EL (cell line): ENCODE data around the gene TUNAR.
A peak's percentile ranks its signal among the peaks of the same experiment; 100 is the strongest.

Experiments
- DNase-seq: peaks from one replicate; pipeline ENCODE4 v3.0.0-alpha.2; 2016

TUNAR gene

DNA sequence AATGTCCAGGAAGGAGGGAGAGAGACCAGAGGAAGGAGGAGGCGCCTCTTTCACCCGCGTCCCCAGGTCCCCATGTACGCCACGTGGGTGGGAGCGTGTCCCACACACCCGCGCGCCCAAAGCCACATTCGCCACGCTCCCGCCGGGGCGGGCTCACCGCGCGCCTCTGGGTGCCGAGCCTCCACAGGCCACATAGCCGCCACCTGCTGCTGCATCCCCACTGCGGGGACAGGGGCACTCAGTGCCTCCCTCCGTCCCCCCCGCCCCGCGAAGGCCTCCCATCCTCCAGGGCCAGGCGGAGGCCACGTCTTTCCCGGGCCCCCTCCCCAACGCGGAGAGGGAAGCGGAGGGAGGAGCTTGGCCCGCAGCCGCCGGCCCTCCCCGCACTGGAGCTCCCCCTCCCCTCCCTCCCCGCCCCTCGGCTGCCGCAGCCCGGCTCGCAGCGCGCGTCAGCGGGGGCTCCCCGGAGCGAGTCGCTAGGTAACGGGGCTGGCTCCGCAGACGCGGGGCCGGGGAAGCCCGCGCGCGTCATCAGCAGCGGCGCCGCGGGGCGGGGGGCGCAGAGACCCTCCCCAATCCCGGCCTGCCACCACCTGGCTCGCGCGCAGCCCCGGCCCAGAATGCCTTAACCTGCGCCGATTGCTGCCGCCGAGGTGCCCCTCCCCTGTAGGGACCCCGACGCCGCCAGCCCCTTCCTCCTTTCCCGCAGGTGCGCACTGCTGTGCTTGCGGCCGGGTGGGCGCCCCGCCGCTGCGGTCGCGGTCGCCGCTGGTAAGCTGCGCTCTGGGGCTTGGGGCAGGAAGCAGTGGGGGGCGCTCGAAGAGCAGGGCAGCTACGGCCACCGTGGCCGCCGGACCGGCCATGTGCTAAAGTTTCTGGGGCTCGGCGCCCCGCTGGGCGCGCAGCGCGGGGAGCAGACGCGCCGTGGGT, 536 bp upstream of the TUNAR start:
- no peak for DNase-seq

DNA sequence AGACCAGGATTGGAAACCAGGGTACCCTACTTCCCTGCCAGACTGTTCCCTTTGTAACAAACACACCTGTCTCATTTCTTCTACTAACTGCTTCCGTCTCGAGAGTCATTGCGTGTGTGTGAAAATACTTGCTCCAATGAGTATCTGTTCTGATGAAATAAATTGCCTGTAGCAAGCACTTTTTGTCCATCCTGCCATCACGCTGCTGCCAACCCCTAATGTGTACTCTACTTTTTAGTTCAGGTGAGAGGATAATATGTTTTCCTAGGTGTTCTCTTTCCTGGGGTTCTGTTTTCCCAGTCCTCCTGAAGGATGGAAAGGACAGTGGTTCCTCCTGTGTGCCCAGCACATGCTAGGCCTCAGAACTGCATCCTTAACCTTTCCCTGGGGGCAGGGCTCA, 1.0 kb downstream of the TUNAR start:
- DNase-seq, result no peak

DNA sequence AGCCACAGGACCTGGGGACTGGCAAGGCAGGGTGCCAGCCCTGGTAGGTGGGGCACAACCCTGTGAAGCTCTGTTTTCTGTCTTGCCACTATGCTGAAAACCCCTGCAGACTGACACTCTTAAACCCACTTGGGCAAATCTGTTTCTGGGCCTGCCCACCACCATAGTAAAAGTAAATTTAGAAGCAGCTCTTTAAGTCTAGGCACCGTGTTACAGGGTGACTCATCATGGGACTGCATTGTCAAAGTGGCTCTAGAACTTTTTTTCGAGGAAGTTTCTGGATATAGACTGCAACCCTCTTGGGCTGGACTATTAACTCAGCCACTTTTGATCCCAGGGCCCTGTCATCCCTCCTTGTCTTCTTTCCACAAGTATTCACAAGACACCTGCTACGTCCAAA, 7.7 kb downstream of the TUNAR start:
- no peak for DNase-seq

DNA sequence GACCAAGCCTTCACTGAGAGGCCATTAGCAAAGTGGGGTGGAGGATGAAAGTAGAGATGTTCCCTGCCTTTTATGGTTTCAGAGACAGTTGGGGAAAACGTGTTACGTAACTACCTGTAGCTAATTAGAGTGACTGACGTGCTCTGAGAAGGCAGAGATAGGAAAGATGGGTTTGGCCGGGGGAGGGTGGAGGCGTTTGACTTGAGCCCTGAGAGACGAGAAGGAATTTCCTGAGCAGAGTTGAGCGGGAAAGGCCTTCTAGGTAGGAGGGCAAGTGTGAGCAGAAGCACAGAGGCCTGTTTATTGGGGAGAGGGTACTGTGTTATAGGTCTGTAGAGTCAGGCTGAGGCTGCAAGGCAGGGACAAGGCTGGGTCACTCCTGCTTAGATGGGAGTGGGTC, 8.6 kb downstream of the TUNAR start:
- no peak for DNase-seq

DNA sequence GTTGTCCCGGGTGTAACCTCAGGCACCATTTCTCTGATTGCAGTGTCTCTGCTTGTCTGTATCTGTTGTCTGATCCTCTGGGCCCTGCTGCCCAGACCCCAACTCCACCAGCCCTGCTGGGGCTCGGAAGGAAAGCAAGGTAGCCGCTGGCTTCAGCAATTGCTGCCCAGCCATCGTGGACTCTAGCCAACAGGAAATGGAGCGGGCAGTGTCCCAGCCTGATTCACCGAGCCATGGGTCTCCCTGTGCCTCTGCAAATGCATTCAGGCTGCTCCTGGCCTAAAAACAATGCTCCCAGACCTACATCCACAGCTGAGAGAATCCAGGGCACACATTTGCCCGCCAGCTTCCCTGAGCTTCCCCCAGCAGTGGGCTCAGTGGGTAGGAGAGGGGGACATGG, 9.2 kb downstream of the TUNAR start:
- peak; percentile 18 for DNase-seq

DNA sequence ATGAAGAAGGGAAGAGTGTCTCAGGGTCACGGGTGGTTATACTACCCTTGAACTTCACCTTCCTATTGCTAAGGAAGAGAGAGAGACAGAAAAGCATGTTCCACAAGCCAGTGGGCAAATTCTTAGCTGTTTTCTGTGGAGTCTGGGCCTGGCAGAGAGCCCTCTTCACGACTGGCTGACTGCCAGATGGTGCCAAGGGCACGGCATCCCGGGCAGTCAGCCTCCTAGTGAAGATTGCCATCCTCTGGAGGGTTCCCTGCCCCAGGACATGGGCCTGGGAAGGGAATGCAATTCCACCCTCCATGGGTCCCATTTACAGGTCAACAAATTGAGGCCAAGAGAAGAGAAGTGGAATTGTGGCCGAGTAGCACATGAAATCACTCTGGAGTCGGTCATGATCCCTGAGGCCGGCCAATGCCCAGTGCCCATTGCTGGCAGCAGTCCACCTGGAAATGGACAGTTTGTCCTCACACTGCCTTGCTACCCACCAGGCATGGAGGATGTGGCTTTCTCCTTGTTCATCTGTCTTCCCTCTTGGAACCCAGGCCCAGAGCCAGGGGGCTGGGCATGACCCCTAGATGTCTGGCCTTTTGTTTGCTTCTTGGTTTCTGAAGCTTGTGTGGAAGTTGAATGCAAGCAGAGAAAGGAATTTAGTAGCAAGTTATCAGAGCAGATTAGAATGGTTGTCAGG, 9.9 kb downstream of the TUNAR start:
- no peak for DNase-seq

DNA sequence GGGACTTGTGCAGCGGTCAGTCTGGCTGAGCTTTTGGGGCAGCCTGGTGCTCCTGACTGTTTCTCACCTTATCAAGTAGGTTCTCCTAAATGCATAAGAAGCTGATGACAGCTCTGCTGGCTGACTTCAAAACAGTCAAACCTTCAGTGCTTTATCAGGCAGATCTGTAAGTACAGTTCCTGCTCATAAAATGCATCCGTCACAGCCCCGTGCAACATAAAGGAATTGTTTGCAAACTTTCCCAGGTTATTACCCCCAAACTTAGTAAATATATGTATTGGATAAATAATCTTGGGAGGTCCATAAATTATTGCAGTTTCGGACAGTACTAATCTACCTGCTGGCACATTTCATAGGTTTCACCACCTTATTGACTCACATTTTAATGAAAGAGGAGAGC, 10.7 kb downstream of the TUNAR start:
- no peak for DNase-seq

DNA sequence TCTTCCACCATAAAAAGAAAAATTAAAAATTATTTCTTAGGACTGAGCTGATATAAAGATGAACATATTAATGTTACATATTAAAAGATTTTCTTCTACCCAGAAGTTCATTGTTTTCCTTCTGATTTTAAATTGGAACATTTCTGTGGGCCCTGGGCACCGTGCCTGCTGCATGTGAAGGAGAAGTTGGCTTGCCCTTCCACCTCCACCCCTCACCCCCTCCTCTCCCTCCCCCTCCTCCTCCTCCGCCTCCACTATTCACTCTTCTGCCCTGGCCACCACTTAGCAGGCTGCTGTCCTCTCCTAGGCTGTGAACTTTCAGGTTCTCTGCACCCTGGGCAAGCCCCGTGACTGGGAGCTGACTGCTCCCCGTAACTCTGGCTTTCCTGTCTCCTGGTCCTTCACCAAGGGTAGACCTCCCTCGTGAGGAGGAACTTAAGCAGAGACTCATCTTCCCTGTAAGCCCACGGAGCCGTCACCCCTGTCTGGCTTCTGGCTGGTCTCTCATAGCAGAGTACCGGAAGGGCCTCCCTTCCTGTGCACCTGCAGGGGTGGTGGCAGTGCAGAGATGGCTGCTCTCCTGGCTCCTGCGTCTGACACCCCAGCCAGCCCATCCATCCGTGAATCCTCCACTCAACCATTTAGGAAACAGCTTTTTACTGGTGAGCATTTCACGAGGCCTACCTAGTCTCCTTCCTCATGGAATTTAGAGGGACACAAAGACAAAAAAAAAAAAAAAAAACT, 12.8 kb downstream of the TUNAR start:
- DNase-seq, result no peak

DNA sequence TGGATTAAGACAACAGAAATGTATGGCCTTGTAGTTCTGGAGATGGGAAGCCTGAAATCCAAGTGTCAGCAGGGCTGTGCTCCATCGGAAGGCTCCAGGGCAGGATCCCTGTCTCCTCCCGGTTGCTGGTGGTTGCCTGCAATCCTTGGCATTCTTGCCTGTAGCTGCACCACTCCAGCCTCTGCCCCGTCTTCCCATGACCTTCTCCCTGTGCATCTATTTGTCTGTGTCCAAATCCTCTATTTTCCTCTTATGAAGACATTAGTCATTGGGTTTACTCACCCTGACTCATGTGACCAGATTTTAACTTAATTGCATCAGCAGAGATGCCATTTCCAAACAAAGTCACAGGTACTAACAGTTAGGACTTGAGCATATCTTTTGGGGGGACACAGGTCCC, 15.1 kb downstream of the TUNAR start:
- DNase-seq, result peak; percentile 91

DNA sequence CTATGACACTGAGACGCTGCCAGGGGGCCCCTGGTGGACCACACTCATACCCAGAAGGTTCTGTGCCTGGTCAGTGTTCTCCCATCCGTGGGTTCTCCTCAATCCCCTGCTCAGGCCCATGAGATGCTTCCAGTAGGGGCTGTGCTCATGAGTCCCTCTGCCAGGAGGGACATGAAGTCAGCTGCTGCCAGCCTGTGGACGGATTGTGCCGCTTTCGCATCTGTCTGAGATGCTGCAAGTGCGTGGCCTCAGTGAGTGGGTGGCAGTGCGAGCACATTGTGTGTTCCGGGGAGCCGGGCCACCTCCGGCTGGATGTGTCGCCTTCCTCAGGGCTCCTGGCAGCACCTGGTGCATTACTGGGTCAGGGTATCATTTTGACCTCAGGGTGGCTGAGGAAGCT, 15.5 kb downstream of the TUNAR start:
- no peak for DNase-seq

DNA sequence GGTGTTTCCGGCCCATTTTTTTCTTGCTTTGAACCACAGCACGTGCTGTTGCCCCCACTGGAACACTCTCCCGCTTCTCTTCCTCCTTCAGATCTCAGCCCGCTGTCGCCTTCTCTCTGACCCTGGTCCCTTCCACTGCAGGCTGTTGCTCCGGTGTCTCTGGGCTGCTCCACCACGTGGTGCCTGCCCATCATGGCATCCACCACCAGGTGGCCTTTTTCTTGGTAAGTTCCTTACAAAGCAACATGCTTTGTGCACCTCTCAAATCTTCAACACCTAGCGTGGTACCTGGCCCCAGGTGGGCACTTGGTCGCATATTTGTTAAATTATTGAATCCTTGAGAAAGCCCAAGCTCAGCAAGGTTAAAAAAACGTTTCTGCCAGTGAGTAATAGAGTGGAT, 19.1 kb downstream of the TUNAR start:
- peak; percentile 11 for DNase-seq

DNA sequence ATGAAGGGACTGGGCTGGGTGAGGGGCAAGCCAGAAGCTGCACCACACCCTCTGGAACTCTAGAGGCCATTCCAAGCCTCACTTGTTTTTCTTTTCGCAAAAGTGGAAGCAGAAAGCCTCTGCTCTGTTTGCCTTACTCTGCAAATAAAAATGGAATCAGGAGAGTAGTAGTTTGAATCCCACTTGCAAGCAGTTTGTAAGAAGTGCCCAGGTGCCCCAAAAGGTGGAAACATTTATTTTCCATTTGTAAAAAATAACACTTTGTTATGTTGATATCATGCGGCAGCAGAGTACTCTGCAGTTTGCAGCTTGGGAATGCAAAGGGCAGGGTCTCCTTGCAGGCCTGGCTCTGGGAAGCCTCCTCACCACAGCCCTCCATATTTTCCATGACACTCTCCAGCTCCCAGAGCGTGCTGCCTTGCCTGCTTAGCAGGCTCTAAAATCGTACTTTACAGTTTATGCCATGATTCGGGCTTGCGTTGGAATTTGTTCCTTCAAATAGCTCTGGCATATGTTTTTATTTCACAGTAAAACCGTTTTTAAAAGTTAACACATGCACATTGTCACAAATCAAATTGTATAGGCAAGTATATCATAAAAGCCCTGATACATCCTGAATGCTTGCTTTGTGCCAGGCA, 20.0 kb downstream of the TUNAR start:
- no peak for DNase-seq

DNA sequence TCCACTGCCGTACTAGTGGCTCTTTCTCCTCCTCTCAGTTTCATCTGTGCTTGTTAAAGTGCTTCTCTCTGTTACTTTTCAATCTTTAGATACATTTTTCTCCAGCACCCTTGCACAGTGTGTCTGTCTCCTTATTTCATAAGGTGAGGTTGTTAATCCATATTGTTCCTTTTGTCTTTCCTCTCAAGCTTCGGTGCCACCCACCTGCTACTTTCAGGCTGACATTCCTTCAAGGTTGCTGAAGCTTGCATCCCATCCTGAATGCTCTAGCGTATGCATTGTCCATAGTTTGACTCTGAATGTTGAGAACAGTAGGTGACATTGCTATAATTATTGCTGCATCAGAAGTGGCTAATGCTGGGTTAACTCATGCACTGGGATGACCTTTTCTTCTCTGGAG, 20.6 kb downstream of the TUNAR start:
- no peak for DNase-seq

DNA sequence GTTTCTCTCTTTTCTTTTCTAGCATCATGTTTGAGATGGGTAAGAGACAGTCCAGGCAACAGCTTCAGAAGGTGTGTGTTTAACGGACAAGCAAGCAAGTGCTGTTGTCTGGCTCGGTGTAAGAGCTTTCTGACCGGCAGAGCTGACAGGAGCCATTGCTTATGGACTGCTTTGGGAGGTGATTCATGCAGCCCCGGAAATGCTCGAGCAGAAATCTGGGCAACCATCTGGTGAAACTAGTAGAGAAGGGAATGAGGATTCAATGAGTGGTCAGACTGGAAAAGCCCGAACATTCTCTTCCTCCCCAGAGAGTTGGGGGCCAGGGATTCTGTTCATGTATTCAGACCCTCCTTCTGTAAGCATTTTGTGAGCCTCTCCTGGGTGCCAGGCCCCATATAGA, 24.4 kb downstream of the TUNAR start:
- peak; percentile 72 for DNase-seq

DNA sequence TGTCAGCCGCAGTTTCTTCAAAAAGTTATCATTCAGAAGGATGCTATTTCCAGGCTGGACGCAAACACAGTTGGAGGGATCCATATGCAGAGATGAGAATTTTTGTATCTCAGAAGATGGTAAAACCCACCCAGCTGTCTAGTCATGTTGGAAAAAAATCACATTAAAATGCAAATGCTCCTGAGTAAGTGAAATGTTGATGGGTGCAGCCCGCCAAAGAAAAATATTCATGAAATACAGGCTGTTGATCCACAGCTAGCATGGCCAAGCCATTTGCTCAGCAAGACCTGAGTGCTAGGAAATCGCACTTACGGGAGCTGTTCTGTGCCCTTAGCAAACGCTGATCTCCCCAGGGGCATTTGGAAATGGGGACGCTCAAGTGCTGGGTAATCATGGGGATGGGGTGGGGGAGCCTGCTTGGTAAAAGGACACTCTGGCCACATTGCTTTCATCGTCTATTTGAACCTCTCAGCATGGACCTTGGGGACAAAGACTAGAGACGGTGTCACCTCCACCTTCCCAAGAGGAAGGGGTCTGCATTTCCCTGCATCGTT, 25.7 kb downstream of the TUNAR start:
- no peak for DNase-seq

DNA sequence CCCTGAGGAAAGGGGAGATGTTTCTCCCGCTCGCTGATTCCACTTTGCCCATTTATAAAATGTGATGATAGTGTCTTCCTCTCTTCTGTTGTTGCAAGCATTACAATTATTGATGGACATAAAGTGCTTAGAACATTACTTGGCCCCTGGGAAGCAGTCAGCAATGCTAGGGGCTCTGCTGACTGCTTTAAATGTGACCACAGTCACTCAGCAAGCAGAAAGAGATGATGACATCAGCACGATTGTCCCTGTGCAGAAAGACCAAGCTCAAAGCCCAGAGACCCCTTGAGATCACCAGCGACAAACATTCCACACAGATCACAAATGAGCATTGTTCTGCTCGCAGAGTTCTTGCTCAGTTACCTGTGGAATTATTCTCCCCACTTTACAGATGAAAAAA, 26.5 kb downstream of the TUNAR start:
- DNase-seq, result no peak

DNA sequence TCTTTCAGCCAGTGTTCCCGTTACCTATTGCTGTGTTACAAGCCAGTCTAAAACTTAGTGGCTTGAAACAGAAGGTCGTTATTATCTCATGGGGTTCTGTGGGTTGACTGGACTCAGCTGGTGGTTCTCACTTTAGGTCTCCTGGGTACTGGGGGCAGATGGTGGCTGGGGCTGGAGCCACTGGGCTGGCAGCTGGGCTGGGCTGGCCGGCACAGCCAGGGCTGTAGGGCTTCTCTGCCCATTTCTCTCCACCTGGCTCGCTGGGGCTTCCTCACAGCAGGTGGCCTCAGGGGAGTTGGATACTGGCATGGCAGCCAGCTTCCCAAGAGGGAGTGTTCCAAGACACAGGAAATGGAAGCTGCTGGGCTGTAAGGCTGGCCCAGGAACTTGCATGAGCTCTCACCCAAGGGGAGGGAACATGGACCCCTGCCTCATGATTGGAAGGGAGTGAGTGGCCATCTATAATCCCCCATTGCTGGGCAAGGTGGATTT, 27.0 kb downstream of the TUNAR start:
- no peak for DNase-seq

DNA sequence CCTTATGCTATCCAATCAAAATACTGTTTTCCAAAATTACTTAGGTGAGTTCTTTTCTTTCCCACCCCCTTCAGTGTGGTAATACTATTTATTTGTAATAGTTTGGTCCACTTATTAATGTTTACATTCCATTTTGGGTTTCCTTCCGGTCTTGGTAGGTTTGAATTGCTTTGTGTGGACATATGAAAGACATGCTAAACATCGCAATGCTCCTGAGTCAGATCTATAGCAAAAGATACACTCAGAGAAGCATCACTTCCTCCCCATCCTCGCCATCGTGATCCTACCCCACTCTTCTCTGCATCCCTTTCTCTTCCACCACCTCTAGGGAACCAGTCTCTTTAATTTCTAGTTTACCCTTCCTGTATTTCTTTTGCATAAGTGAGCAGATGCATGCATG, 30.0 kb downstream of the TUNAR start:
- DNase-seq, result peak; percentile 14

DNA sequence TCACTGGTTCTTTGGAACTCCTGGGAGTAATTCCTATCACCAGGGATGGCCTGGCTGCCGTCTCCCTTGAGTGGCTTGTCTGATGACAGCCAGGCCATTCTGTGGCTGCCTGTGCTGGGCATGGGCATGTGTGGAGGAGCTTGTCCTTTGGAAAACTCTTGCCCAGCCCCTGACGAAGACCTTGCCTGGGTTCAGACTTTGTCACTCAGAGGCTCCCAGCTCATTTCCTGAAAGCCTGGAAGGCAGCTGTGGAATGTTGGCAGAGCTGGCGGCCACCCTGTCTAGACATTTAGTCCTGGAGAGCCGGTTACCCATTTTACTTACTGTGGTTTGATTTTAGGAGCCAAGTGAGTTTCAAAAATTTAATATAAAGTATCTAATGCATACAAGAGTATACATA, 34.0 kb downstream of the TUNAR start:
- DNase-seq, result no peak

DNA sequence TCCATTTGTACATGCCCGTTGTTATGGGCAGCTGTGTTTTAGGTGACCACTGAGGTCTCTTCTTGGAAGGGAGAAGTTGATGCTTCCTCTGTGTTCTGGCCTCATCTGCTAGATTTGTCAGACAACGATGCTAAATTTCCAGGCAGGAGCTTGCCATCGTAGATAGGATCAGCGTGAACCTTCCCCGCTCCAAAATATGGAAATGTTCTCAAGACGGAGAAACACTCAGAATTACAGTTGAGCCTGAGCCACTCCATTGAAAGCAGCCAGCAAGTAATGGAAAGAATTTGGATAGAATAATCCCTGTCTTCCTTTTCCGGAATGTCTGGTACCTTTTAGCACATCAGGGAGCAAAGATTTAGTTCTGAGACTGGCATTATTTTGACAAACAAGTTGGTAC, 34.8 kb downstream of the TUNAR start:
- no peak for DNase-seq

DNA sequence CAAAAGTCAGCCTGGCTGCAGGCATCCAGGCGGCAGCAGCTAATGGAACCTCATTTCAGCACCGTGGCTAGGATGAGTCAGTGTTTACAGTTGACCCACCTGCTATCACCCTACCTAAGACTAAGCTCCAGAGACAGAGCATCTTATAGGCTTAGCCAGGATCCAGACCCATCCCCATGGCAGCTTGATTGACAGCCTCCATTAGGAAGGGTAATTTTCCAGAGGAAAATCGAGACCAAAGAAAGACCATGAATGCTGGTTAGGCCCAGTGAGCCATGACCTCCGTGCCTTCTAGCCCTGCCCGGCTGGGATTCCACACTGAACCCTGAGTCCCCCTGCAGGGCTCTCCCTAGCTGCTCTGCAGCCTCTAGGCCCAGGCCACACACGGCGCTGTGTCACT, 38.7 kb downstream of the TUNAR start:
- no peak for DNase-seq

DNA sequence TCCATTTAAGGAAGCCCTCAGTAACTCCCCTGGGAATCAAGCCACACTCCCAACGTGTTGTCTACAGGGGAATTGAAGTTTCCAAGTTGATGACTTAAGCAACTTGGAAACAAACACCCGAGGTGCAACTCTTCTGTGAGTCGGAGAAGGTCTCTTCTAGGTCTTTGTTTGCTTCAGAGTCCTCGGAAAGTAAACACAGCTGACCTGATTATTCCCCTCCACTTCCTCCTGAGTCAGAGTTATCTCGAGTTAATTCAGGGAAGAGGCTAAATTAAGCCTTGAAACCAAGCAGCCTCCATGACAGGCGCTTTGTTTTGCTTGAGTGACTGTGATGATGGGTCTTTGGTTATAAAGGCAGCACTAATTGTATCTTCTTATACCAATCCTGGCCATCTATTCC, 41.8 kb downstream of the TUNAR start:
- DNase-seq, result no peak
